Stomach (tissue), 9 donors: ENCODE data around the gene NACA2. TPM values are rescaled to one million over a fixed set of nuclear protein-coding genes. Genes with fewer than 3 reads are reported as not detected.
"Not testable (repeated sequence)": the region's sequence is repeated elsewhere in the genome, so short reads cannot be mapped to it uniquely, and the experiment has no call there.

ENCODE experiments used
- DNase-seq, 2 donors: peaks; one replicate each; pipeline versions ENCODE4 v3.0.0 to v3.0.0-alpha.2; 2013 to 2019
- H3K27ac ChIP-seq, 5 donors: fragments of 200-600 bp in 4 of 5; sonication (generic) in 4 of 5; one replicate each; pipeline ENCODE4 v1.5.1; 2013 to 2019; ENCODE audit warnings: mild to moderate bottlenecking in 1 of 5, moderate library complexity in 1 of 5
- H3K27me3 ChIP-seq, 3 donors: fragments of 200-600 bp; sonication (generic); one replicate each; pipeline ENCODE4 v1.5.1; 2017 to 2019; ENCODE audit warnings: mixed run types in 1 of 3
- H3K36me3 ChIP-seq, 4 donors: fragments of 200-600 bp; sonication (generic); 1 replicate in 3 of 4; 2 replicates in 1 of 4; pipeline ENCODE4 v1.5.1; 2016 to 2019
- H3K4me1 ChIP-seq, 4 donors: fragments of 200-600 bp; sonication (generic); one replicate each; pipeline ENCODE4 v1.5.1; 2016 to 2019
- H3K4me3 ChIP-seq, 4 donors: fragments of 200-600 bp; sonication (generic) in 3 of 4; one replicate each; pipeline ENCODE4 v1.5.1; 2016 to 2019; ENCODE audit warnings: mild to moderate bottlenecking in 1 of 4
- H3K9me3 ChIP-seq, 4 donors: fragments of 200-600 bp; sonication (generic); one replicate each; pipeline ENCODE4 v1.5.1; 2016 to 2019
- CTCF ChIP-seq, 7 experiments: fragments of 450-650 bp in 4 of 7; fragments of 200-600 bp in 3 of 7; sonication (generic) in 3 of 7; IDR thresholded peaks; one replicate each; pipeline ENCODE4 v1.5.1; 2016 to 2019; ENCODE audit warnings: antibody characterized with exemption in 7 of 7, control low read depth in 2 of 7, mild to moderate bottlenecking in 1 of 7
- EP300 ChIP-seq: sonication (generic); formaldehyde crosslinking; IDR thresholded peaks from one replicate; pipeline ENCODE4 v1.6.1; 2017; ENCODE audit warnings: antibody characterized with exemption
- POLR2A ChIP-seq, 4 donors: fragments of 450-650 bp; IDR thresholded peaks; one replicate each; pipeline ENCODE4 v1.6.1; 2016; ENCODE audit warnings: antibody characterized with exemption in 4 of 4, control low read depth in 2 of 4, mild to moderate bottlenecking in 1 of 4, moderate library complexity in 1 of 4
- POLR2AphosphoS5 ChIP-seq, 3 donors: sonication (generic); formaldehyde crosslinking; IDR thresholded peaks; one replicate each; pipeline ENCODE4 v1.6.1; 2016; ENCODE audit warnings: antibody characterized with exemption in 3 of 3
- WGBS, 5 donors: extraction: QIAGEN DNeasy Blood & Tissue Kit in 3 of 5; methylation state at CpG; one replicate each; pipeline versions ENCODE4 v1.1.5 to v1.1.7; 2013 to 2018; 5-methylcytosine and 5-hydroxymethylcytosine counted together
- intact Hi-C: fragments of 100-400 bp; cut with DNase I; formaldehyde crosslinking; loops from one replicate; pipeline ENCODE4 v1.15.1; 2023; ENCODE audit warnings: low total_unique reads
- polyA plus RNA-seq, 3 donors: library from polyadenylated mRNA; stranded (reverse); fragments of 200-250 nt; gene quantifications; one replicate each; pipeline ENCODE4 v1.2.3, GENCODE V29; 2013
- total RNA-seq, 5 donors: library from RNA; depleted of rRNA; stranded (reverse); fragments of >200 nt; gene quantifications; one replicate each; pipeline versions ENCODE4 v1.1.0 to v1.2.3, GENCODE V29; 2014 to 2016
- donor health status: healthy with polysubstance abuse.
- donor health status: Bipolar disorder and iron deficiency.
- donor health status: healthy.

Gene NACA2
- total and polyA plus RNA-seq, 8 donors, result 0.28 TPM; not detected in 7

- peaks cover 0 to 3% (median 0%) of the 10 kb centered on the region in 3 donors for H3K27me3 ChIP-seq
- 45 to 65% (median 52%) methylated on average over 4 of the region's 4 CpGs for WGBS, 5 donors
- DNase-seq, result no peak
Measured at GRCh38 chr17:61567045-61567802, 23.8 kb downstream of the NACA2 start.

GRCh38 chr17:61566448-61566847 lies 24.6 kb downstream of the NACA2 start:
- H3K4me1 ChIP-seq, H3K27me3 ChIP-seq, intact Hi-C loops, H3K4me3 ChIP-seq, DNase-seq, H3K27ac ChIP-seq, H3K36me3 ChIP-seq: not testable (repeated sequence)
- 81 to 91% (median 85%) methylated on average over 5 of the region's 5 CpGs for WGBS, 5 donors
- peaks cover 0 to 16% (median 0%) of the 10 kb centered on the region in 4 donors for H3K9me3 ChIP-seq

More at GRCh38 chr17:61567045-61567802, 23.8 kb downstream of the NACA2 start:
- Histone ChIP-seq H3K4me3 (no peak overlapping the region), H3K9me3 (peaks cover 0 to 16% (median 0%) of the 10 kb centered on the region in 4 donors), H3K36me3 (no peaks in the 10 kb centered on the region), H3K4me1 (no peaks in the 10 kb centered on the region), H3K27ac (no peak overlapping the region)
- intact Hi-C loops, result no loop called here
- no peak for TF ChIP-seq POLR2A (IDR thresholded peaks at IDR 0.05)
- TF ChIP-seq EP300, result no peak
- no peak for TF ChIP-seq CTCF (IDR thresholded peaks at IDR 0.05)
- TF ChIP-seq POLR2AphosphoS5 (IDR thresholded peaks at IDR 0.05), result no peak

- not testable (repeated sequence) for H3K4me1 ChIP-seq
Measured at GRCh38 chr17:61565850-61566249, 25.2 kb downstream of the NACA2 start.

GRCh38 chr17:61565213-61565612 lies 25.8 kb downstream of the NACA2 start:
- no peak overlapping the region for H3K27ac ChIP-seq
- 49 to 74% (median 63%) methylated on average over 4 of the region's 4 CpGs for WGBS, 5 donors
- TF ChIP-seq CTCF (IDR thresholded peaks at IDR 0.05), result no peak
- TF ChIP-seq POLR2AphosphoS5 (IDR thresholded peaks at IDR 0.05), result no peak
- TF ChIP-seq EP300, result no peak
- TF ChIP-seq POLR2A (IDR thresholded peaks at IDR 0.05), result no peak
- no peaks in the 10 kb centered on the region for H3K36me3 ChIP-seq
- H3K27me3 ChIP-seq, result peaks cover 0 to 4% (median 0%) of the 10 kb centered on the region in 3 donors
- no peaks in the 10 kb centered on the region for H3K4me1 ChIP-seq
- DNase-seq, result no peak
- H3K9me3 ChIP-seq, result peaks cover 0 to 7% (median 0%) of the 10 kb centered on the region in 4 donors
- H3K4me3 ChIP-seq, result no peak overlapping the region
- intact Hi-C loops, result no loop called here

More at GRCh38 chr17:61565850-61566249, 25.2 kb downstream of the NACA2 start:
- DNase-seq, H3K36me3 ChIP-seq, H3K4me3 ChIP-seq, H3K27ac ChIP-seq, H3K27me3 ChIP-seq, intact Hi-C loops: not testable (repeated sequence)
- peaks cover 0 to 13% (median 0%) of the 10 kb centered on the region in 4 donors for H3K9me3 ChIP-seq

- Histone ChIP-seq H3K27me3 (peaks cover 0 to 18% (median 0%) of the 10 kb centered on the region in 3 donors), H3K9me3 (no peaks in the 10 kb centered on the region), H3K4me1 (no peaks in the 10 kb centered on the region), H3K27ac (no peak overlapping the region), H3K4me3 (no peak overlapping the region), H3K36me3 (no peaks in the 10 kb centered on the region)
- no peak for TF ChIP-seq CTCF (IDR thresholded peaks at IDR 0.05)
- TF ChIP-seq EP300, result no peak
- no peak for TF ChIP-seq POLR2A (IDR thresholded peaks at IDR 0.05)
- TF ChIP-seq POLR2AphosphoS5 (IDR thresholded peaks at IDR 0.05), result no peak
- intact Hi-C loops, result no loop called here
- 67 to 82% (median 76%) methylated on average over 4 of the region's 4 CpGs for WGBS, 5 donors
- no peak for DNase-seq
Measured at GRCh38 chr17:61562287-61562686, 28.7 kb downstream of the NACA2 start.
